Psoas muscle (tissue), 8 donors: ENCODE results near the gene NTRK2. TPM values are rescaled to one million over a fixed set of nuclear protein-coding genes. Genes with fewer than 3 reads are reported as not detected.

Source experiments
- ATAC-seq, 4 donors: fragments of 200-7000 bp; cut with Tn5 transposase; one replicate each; pipeline ENCODE4 v1.9.1; 2020; ENCODE audit warnings: moderate library complexity in 3 of 4, mild to moderate bottlenecking in 2 of 4
- DNase-seq, 2 donors: peaks; one replicate each; pipeline ENCODE4 v3.0.0-alpha.2; 2020
- H3K27ac ChIP-seq: fragments of 200-600 bp; one replicate; pipeline ENCODE4 v1.8.0; 2022
- H3K27me3 ChIP-seq, 3 donors: fragments of 200-600 bp in 1 of 3; one replicate each; pipeline versions ENCODE4 v1.6.1 to v1.8.0; 2013 to 2022; ENCODE audit warnings: low read length in 2 of 3, mild to moderate bottlenecking in 2 of 3, moderate library complexity in 1 of 3; ENCODE audit not compliant: insufficient read depth in 3 of 3
- H3K36me3 ChIP-seq, 2 donors: fragments of 200-600 bp in 1 of 2; one replicate each; pipeline versions ENCODE4 v1.6.1 to v1.8.0; 2013 to 2022; ENCODE audit warnings: low read depth in 1 of 2, mild to moderate bottlenecking in 1 of 2, moderate library complexity in 1 of 2; ENCODE audit not compliant: insufficient read depth in 1 of 2
- H3K4me1 ChIP-seq: fragments of 200-600 bp; one replicate; pipeline ENCODE4 v1.8.0; 2022
- H3K4me3 ChIP-seq: fragments of 200-600 bp; one replicate; pipeline ENCODE4 v1.8.0; 2022; ENCODE audit warnings: mild to moderate bottlenecking
- H3K9me3 ChIP-seq: fragments of 200-600 bp; one replicate; pipeline ENCODE4 v1.8.0; 2022
- WGBS, 3 donors: extraction: QIAGEN DNeasy Blood & Tissue Kit; methylation state at CpG; one replicate each; pipeline versions ENCODE4 v1.1.6 to v1.1.7; 2013; 5-methylcytosine and 5-hydroxymethylcytosine counted together
- intact Hi-C, 2 donors: fragments of 100-400 bp; cut with DNase I; formaldehyde crosslinking; loops; one replicate each; pipeline versions ENCODE4 v1.11.0 to v1.14.2; 2022
- polyA plus RNA-seq, 3 donors: library from polyadenylated mRNA; stranded (reverse); fragments of 200-250 nt; gene quantifications; one replicate each; pipeline ENCODE4 v1.2.3, GENCODE V29; 2013
- total RNA-seq, 4 donors: library from RNA; stranded (reverse); fragmentation: NEBNext Ultra II Directional in 2 of 4; extraction: Animal tissue kit (Norgen Biotek cat#: 25700) in 2 of 4; gene quantifications; one replicate each; pipeline versions ENCODE4 v1.2.1 to v1.2.4, GENCODE V29; 2021 to 2023
- TF ChIP-seq, protein P1 (sequence below): fragments of 200-600 bp; IDR thresholded peaks from one replicate; pipeline ENCODE4 v1.8.0; 2022; ENCODE audit warnings: antibody characterized with exemption
- donor health status: healthy with polysubstance abuse.
- donor health status: DM: no; HTN: no; CAD: no; lungs with moderate emphysema.
- donor health status: Bipolar disorder and iron deficiency.
- donor health status: healthy.
- donor health status: DM: yes; HTN: yes; CAD: no.
- donor health status: DM: no; HTN: no; CAD: no.
- donor health status: DM: no; HTN: no; CAD: no.
- donor health status: DM: yes; HTN: yes; CAD: no.

The NTRK2 gene
- total and polyA plus RNA-seq, 7 donors = 0.46 to 3.6 (median 1.4) TPM

DNA sequence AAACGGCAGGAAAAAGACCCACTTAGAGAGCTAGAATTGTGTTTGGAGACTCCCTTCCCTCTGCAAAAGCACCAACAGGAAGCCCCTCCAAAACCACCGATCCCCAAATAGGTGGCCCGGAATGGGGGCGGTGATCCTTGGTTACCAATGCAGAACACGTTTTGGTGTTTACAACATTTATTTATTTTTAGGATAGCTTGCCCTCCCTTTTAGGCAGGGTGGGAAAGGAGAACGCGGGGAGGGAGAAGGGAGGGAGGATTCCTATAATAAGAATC lies 579 bp upstream of the NTRK2 start:
- 0 to 2% (median 0%) methylated on average over 7 of the region's 7 CpGs for WGBS, 3 donors
- peaks cover 5% of the 10 kb centered on the region for H3K4me1 ChIP-seq
- no peaks in the 10 kb centered on the region for H3K9me3 ChIP-seq
- intact Hi-C loops = no loop called here
- peak overlapping the region; percentile 61 for H3K4me3 ChIP-seq
- H3K36me3 ChIP-seq = no peaks in the 10 kb centered on the region
- peaks cover 2 to 60% (median 3%) of the 10 kb centered on the region in 3 donors for H3K27me3 ChIP-seq
- ATAC-seq = peak in 1 of 4 donors; percentile 15
- TF ChIP-seq, protein P1, sequence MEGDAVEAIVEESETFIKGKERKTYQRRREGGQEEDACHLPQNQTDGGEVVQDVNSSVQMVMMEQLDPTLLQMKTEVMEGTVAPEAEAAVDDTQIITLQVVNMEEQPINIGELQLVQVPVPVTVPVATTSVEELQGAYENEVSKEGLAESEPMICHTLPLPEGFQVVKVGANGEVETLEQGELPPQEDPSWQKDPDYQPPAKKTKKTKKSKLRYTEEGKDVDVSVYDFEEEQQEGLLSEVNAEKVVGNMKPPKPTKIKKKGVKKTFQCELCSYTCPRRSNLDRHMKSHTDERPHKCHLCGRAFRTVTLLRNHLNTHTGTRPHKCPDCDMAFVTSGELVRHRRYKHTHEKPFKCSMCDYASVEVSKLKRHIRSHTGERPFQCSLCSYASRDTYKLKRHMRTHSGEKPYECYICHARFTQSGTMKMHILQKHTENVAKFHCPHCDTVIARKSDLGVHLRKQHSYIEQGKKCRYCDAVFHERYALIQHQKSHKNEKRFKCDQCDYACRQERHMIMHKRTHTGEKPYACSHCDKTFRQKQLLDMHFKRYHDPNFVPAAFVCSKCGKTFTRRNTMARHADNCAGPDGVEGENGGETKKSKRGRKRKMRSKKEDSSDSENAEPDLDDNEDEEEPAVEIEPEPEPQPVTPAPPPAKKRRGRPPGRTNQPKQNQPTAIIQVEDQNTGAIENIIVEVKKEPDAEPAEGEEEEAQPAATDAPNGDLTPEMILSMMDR = no peak
- DNase-seq = no peak
- no peak overlapping the region for H3K27ac ChIP-seq

DNA sequence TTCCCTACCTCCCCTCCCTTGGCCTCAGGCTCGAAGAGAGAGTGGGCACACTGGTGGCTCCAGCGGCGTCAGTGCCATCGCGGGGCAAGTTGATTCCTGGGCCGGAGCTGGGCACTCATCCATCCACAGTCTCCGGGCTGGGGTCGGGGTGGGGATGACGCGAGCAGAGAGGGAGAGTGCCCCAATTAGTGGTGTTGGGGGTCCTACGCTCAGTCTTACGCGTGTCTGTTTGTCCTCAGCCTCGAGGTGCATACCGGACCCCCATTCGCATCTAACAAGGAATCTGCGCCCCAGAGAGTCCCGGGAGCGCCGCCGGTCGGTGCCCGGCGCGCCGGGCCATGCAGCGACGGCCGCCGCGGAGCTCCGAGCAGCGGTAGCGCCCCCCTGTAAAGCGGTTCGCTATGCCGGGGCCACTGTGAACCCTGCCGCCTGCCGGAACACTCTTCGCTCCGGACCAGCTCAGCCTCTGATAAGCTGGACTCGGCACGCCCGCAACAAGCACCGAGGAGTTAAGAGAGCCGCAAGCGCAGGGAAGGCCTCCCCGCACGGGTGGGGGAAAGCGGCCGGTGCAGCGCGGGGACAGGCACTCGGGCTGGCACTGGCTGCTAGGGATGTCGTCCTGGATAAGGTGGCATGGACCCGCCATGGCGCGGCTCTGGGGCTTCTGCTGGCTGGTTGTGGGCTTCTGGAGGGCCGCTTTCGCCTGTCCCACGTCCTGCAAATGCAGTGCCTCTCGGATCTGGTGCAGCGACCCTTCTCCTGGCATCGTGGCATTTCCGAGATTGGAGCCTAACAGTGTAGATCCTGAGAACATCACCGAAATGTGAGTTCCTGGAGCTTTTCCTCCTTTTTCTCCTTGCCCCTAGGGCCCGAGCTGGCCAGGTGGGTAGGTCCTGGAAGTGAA lies 861 bp downstream of the NTRK2 start:
- Histone ChIP-seq H3K4me3 (peak overlapping the region; percentile 61), H3K4me1 (peaks cover 5% of the 10 kb centered on the region), H3K27me3 (peaks cover 2 to 60% (median 3%) of the 10 kb centered on the region in 3 donors), H3K9me3 (no peaks in the 10 kb centered on the region), H3K36me3 (no peaks in the 10 kb centered on the region), H3K27ac (peak overlapping the region; percentile 14)
- ATAC-seq (no peak), DNase-seq (peak in 1 of 2 donors; percentile 51)
- TF ChIP-seq, protein P1 = no peak
- WGBS, 3 donors = 6 to 7% (median 7%) methylated on average over 64 to 67 of the region's 67 CpGs
- intact Hi-C loops = loop anchor here in 1 of 2 donors (10.0 kb wide), 1 partner anchor 954 kb away; no protein-coding TSS in a partner anchor

DNA sequence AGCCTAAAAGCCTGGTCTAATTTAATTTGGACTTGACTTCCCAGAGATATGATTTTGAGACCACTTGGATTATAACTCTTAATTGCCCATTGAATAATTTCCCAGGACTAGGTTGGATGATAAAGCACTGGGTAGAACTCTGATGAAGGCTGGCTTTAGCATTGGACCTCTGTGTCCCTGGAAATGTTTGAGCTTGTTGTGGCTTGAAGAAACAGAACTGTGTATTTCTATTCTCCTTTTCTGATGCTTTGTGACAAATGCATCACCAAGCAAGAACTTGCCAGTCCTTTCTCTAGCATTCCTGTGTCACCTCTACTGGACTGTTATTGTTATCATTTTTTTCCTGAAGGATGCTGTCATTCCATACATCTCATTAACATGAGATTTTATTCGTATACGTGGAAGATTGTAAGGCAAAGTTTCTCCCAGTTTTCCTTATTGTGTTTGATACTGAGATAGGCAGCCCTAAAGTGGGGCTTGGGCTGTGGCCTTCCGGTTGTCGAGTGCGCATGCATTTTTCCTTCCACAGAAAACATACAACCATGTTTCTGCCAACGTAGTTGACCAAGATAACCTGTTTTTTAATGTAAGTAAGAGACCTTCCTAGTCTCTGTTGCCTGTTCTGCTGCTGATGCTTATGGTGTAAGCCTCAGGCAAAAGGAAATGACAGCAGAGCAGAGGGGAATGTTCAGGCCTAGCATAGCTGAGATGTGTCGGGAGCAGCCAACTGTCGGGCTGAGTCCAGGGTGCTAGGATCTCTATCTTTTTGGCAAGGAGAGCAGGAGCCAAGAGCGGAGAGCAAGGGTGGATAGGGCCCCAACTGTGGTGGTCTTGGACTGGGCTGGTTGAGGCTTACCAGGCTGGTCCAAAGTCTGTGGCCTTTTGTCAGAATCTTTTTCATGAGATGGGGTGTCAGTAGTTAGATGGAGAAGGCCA lies 2.3 kb downstream of the NTRK2 start:
- no peaks in the 10 kb centered on the region for H3K9me3 ChIP-seq
- TF ChIP-seq, protein P1 = no peak

DNA sequence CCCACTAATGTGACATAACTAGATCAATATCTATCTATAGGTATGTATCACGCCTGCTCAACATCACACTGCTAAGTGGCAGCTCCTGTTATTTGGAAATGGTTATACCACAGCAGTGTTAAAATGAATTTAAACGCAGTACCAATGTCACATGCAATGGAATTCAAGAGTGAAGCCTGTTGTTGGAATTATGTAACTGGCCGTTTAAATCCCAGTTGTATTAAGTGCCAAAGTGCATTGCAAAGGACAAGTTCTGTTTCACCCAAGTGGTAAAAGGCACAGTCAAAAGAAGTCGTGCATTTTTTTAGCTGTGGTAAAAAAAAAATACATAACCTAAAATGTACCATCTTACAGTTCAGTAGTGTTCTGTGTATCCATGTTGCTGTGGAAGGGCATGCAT lies 4.3 kb downstream of the NTRK2 start:
- Histone ChIP-seq H3K27ac (no peak overlapping the region), H3K27me3 (peaks cover 2 to 35% (median 3%) of the 10 kb centered on the region in 3 donors), H3K4me3 (no peak overlapping the region), H3K36me3 (no peaks in the 10 kb centered on the region), H3K4me1 (no peaks in the 10 kb centered on the region), H3K9me3 (no peaks in the 10 kb centered on the region)
- DNase-seq = no peak
- intact Hi-C loops = loop anchor here in 1 of 2 donors (10.0 kb wide), 1 partner anchor 951 kb away; no protein-coding TSS in a partner anchor
- TF ChIP-seq, protein P1 = no peak
- WGBS, 3 donors = 63 to 72% (median 64%) methylated on average over 4 of the region's 4 CpGs
- ATAC-seq = no peak

More for the DNA sequence above, 2.3 kb downstream of the NTRK2 start:
- no peak for ATAC-seq
- H3K4me1 ChIP-seq = peaks cover 5% of the 10 kb centered on the region
- H3K27ac ChIP-seq = no peak overlapping the region
- peaks cover 2 to 52% (median 3%) of the 10 kb centered on the region in 3 donors for H3K27me3 ChIP-seq
- intact Hi-C loops = loop anchor here in 1 of 2 donors (10.0 kb wide), 1 partner anchor 953 kb away; no protein-coding TSS in a partner anchor
- no peaks in the 10 kb centered on the region for H3K36me3 ChIP-seq
- DNase-seq = no peak
- H3K4me3 ChIP-seq = peak overlapping the region; percentile 34
- 83 to 90% (median 89%) methylated on average over 9 of the region's 9 CpGs for WGBS, 3 donors
